Heart right ventricle (tissue), 16 donors: ENCODE measurements around the gene HBP1. TPM values are rescaled to one million over a fixed set of nuclear protein-coding genes. Genes with fewer than 3 reads are reported as not detected.
A peak's percentile ranks its signal among the peaks of the same experiment; 100 is the strongest.

Source experiments
- ATAC-seq, 8 donors: fragments of 200-7000 bp; cut with Tn5 transposase; one replicate each; pipeline ENCODE4 v1.9.1; 2020; ENCODE audit warnings: mild to moderate bottlenecking in 8 of 8, moderate library complexity in 8 of 8, moderate number of reproducible peaks in 1 of 8
- DNase-seq, 2 donors: peaks; one replicate each; pipeline ENCODE4 v3.0.0-alpha.2; 2020
- H3K27ac ChIP-seq, 10 donors: fragments of 200-600 bp; sonication (generic) in 2 of 10; one replicate each; pipeline versions ENCODE4 v1.5.0 to v1.8.0; 2020 to 2022; ENCODE audit warnings: mild to moderate bottlenecking in 3 of 10
- H3K27me3 ChIP-seq, 7 donors: fragments of 200-600 bp; one replicate each; pipeline ENCODE4 v1.8.0; 2021 to 2022; ENCODE audit warnings: mild to moderate bottlenecking in 2 of 7
- H3K36me3 ChIP-seq, 9 donors: fragments of 200-600 bp; sonication (generic) in 1 of 9; one replicate each; pipeline versions ENCODE4 v1.5.0 to v1.8.0; 2020 to 2022; ENCODE audit warnings: mild to moderate bottlenecking in 2 of 9
- H3K4me1 ChIP-seq, 9 donors: fragments of 200-600 bp; sonication (generic) in 1 of 9; one replicate each; pipeline versions ENCODE4 v1.5.0 to v1.8.0; 2020 to 2022; ENCODE audit warnings: mild to moderate bottlenecking in 4 of 9
- H3K4me3 ChIP-seq, 10 donors: fragments of 200-600 bp; sonication (generic) in 2 of 10; one replicate each; pipeline versions ENCODE4 v1.5.0 to v1.8.0; 2020 to 2022; ENCODE audit warnings: mild to moderate bottlenecking in 7 of 10, moderate library complexity in 2 of 10
- H3K9me3 ChIP-seq, 11 donors: fragments of 200-600 bp in 10 of 11; sonication (generic) in 2 of 11; one replicate each; pipeline versions ENCODE4 v1.5.0 to v1.8.0; 2013 to 2022; ENCODE audit warnings: mild to moderate bottlenecking in 2 of 11, control low read depth in 1 of 11, moderate library complexity in 1 of 11
- CTCF ChIP-seq, 9 donors: fragments of 200-600 bp; sonication (generic) in 2 of 9; IDR thresholded peaks; one replicate each; pipeline versions ENCODE4 v1.5.0 to v1.8.0; 2021 to 2022; ENCODE audit warnings: antibody characterized with exemption in 9 of 9, mild to moderate bottlenecking in 5 of 9, moderate library complexity in 1 of 9
- WGBS, 2 donors: extraction: QIAGEN DNeasy Blood & Tissue Kit; methylation state at CpG; one replicate each; pipeline ENCODE4 v1.1.7; 2013; ENCODE audit warnings: inconsistent platforms in 1 of 2; 5-methylcytosine and 5-hydroxymethylcytosine counted together
- intact Hi-C, 10 donors: fragments of 100-400 bp; cut with DNase I; formaldehyde crosslinking; loops; one replicate each; pipeline versions ENCODE4 v1.11.1 to v1.14.2; 2022
- polyA plus RNA-seq, 2 donors: library from polyadenylated mRNA; stranded (reverse); fragments of 200-250 nt; gene quantifications; one replicate each; pipeline ENCODE4 v1.2.3, GENCODE V29; 2013
- total RNA-seq, 10 donors: library from RNA; stranded (reverse); fragmentation: NEBNext Ultra II Directional in 3 of 10; extraction: Animal tissue kit (Norgen Biotek cat#: 25700) in 3 of 10; gene quantifications; one replicate each; pipeline versions ENCODE4 v1.2.1 to v1.2.4, GENCODE V29; 2021 to 2023
- donor health status: Arrhythmogenic right ventricular cardiomyopathy.
- donor health status: ischemic (EF 13 %, LVEDD 7.1; RV severe dilation, severe dysfunction).
- donor health status: healthy with polysubstance abuse.
- donor health status: DM: no; HTN: yes; CAD: no.
- donor health status: DM: no; HTN: no; CAD: no.
- donor health status: ischemic (EF 25% LVEDD 6.9; RV normal size, moderate dysfunction).
- donor health status: ischemic (EF 25% LVEDD 5.7; RV mildly dilated, moderate dysfunction).
- donor health status: healthy.
- donor health status: DM: yes; HTN: yes; CAD: no.
- donor health status: Ischemic cardiomyopathy.
- donor health status: ischemic (EF 35%, LVEDD 5.7; RV mildly dilated, moderate dysfunction).
- donor health status: nonischemic (EF 11% LVEDD 7.7; RV severe dilation, severe dysfunction).
- donor health status: DM: yes; HTN: yes; CAD: no.
- donor health status: PGD.
- donor health status: ischemic (EF 29% LVEDD 5.4; RV normal size, mild dysfunction).
- donor health status: nonischemic (EF 23%, LVEDD 6.1; RV moderate dilation, normal function).

The HBP1 gene
- total and polyA plus RNA-seq, 12 donors: 21.4 to 80.3 (median 60.3) TPM

GRCh38 chr7:107248551-107249316, 79.9 kb downstream of the HBP1 start:
- ATAC-seq: no peak
- Histone ChIP-seq H3K4me1 (peaks cover 0 to 12% (median 5%) of the 10 kb centered on the region in 9 donors), H3K27me3 (no peaks in the 10 kb centered on the region), H3K4me3 (no peak overlapping the region), H3K27ac (no peak overlapping the region), H3K36me3 (peaks cover 0 to 48% (median 16%) of the 10 kb centered on the region in 9 donors), H3K9me3 (peaks cover 0 to 31% (median 6%) of the 10 kb centered on the region in 11 donors)
- DNase-seq: no peak
- no peak for TF ChIP-seq CTCF (IDR thresholded peaks at IDR 0.05)
- intact Hi-C loops: no loop called here
- 97 to 99% methylated on average over 5 of the region's 5 CpGs for WGBS, 2 donors

GRCh38 chr7:107251963-107252362, 83.2 kb downstream of the HBP1 start:
- Histone ChIP-seq H3K4me3 (no peak overlapping the region), H3K4me1 (peaks cover 0 to 23% (median 9%) of the 10 kb centered on the region in 9 donors), H3K9me3 (peaks cover 0 to 2% (median 0%) of the 10 kb centered on the region in 11 donors), H3K27me3 (no peaks in the 10 kb centered on the region), H3K27ac (no peak overlapping the region), H3K36me3 (peaks cover 0 to 31% (median 8%) of the 10 kb centered on the region in 9 donors)
- no peak for TF ChIP-seq CTCF (IDR thresholded peaks at IDR 0.05)
- no peak for DNase-seq
- intact Hi-C loops: no loop called here
- ATAC-seq: peak in 1 of 8 donors; percentile 39
- WGBS, 2 donors: 85 to 92% methylated on average over 3 of the region's 3 CpGs

Other genes starting within 250 kb of the HBP1 start
- 10 to 100 TPM; 18.8 to 42.5 (median 24.9) TPM for gene PRKAR2B, start 124.3 kb upstream of the HBP1 start, total RNA-seq
- 1 to 10 TPM; 5.4 to 8.2 TPM for gene PRKAR2B, start 124.3 kb upstream of the HBP1 start, polyA plus RNA-seq